AG10803 (cell line): ENCODE results near the gene FAM20B.
"Not testable (repeated sequence)": the region's sequence is repeated elsewhere in the genome, so short reads cannot be mapped to it uniquely, and the experiment has no call there.

Experiments
- DNase-seq: peaks from one replicate; pipeline ENCODE4 v3.0.0; 2010; ENCODE audit warnings: low read depth
- H3K4me3 ChIP-seq: 2 replicates; pipeline ENCODE4 v1.5.1; 2011; ENCODE audit warnings: mild to moderate bottlenecking, low read length, control low read depth
- CTCF ChIP-seq: conservative IDR thresholded peaks from 2 replicates; pipeline ENCODE4 v1.5.1; 2011; ENCODE audit warnings: mild to moderate bottlenecking, low read length, control low read depth, inconsistent platforms

Gene FAM20B

DNA sequence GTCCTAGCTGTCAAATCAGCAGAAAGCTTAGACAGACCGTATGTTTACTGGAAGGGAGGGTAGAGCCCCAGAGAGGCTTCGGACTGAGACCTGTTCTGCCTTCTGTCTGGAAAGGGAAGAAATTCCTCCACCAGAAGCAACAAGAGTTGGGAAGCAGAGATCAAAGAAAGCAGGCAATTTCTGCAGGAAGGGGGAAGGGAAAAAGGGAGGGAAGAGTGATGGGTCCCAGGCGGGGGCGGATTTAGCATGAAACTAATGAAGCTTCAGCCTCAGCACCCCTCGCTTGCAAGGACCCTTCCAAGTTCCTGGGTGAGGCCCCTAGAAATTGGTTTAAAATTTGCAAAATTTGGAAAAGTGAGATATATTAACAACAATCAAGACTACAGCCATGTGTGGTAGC is 26.6 kb upstream of the FAM20B start:
- no peak for TF ChIP-seq CTCF
- no peak for DNase-seq
- H3K4me3 ChIP-seq: no peak overlapping the region

GRCh38 chr1:179001451-179001850 is 24.2 kb upstream of the FAM20B start:
- no peak overlapping the region for H3K4me3 ChIP-seq
- no peak for TF ChIP-seq CTCF
- DNase-seq: no peak

GRCh38 chr1:179002064-179002463 is 23.6 kb upstream of the FAM20B start:
- DNase-seq, H3K4me3 ChIP-seq: not testable (repeated sequence)

GRCh38 chr1:179002552-179003345 is 22.9 kb upstream of the FAM20B start:
- TF ChIP-seq CTCF: peak; percentile 97
- no peak overlapping the region for H3K4me3 ChIP-seq
- DNase-seq: peak; percentile 47

DNA sequence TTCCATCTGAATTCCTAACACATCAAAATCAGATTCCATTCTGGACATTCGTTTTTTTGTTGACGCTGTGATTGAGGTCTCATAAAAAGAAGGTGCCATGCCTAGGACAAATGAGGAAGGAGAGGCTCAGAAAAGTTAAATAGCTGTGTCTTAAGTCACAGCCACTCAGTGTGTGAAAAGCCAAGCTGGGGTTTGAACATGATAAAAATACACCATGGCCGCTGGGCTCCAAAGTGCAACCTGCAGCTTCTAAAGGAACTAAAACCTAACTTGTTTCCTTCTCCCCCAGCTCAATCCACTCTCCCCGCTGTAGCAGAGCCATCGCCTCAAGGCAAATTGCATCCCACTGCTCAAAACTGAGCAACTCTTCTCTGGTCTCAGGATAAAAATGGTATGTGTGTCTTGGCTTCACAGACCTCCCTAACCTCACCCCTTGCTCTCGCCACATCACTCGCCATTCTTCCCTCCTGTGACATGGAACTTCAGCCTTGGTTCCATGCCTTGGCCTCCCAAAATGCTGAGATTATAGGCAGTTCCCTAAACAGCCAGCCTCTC is 22.1 kb upstream of the FAM20B start:
- no peak for DNase-seq
- H3K4me3 ChIP-seq: no peak overlapping the region
- TF ChIP-seq CTCF: no peak

GRCh38 chr1:179007233-179007632 is 18.5 kb upstream of the FAM20B start:
- no peak for DNase-seq
- no peak for TF ChIP-seq CTCF
- no peak overlapping the region for H3K4me3 ChIP-seq

GRCh38 chr1:179010671-179011070 is 15.0 kb upstream of the FAM20B start:
- no peak for TF ChIP-seq CTCF
- DNase-seq: no peak
- H3K4me3 ChIP-seq: no peak overlapping the region
